Cerebellar cortex (tissue), 1 donor: ENCODE data around the gene TM4SF20.
A peak's percentile ranks its signal among the peaks of the same experiment; 100 is the strongest.
"Not testable (repeated sequence)": the region's sequence is repeated elsewhere in the genome, so short reads cannot be mapped to it uniquely, and the experiment has no call there.

Experiments used
- DNase-seq: peaks from one replicate; pipeline ENCODE4 v3.0.0-alpha.2; 2015; ENCODE audit warnings: low spot score

TM4SF20 gene

GRCh38 chr2:227366769-227367426, 12.2 kb downstream of the TM4SF20 start:
- no peak for DNase-seq

- DNase-seq = no peak
Measured at GRCh38 chr2:227365833-227366232, 13.3 kb downstream of the TM4SF20 start.

- not testable (repeated sequence) for DNase-seq
Measured at GRCh38 chr2:227364585-227365263, 14.4 kb downstream of the TM4SF20 start.

- no peak for DNase-seq
Measured at GRCh38 chr2:227363756-227364155, 15.3 kb downstream of the TM4SF20 start.

GRCh38 chr2:227360351-227360750, 18.8 kb downstream of the TM4SF20 start:
- no peak for DNase-seq

- DNase-seq = no peak
Measured at GRCh38 chr2:227351639-227352038, 27.5 kb downstream of the TM4SF20 start.

- DNase-seq = no peak
Measured at GRCh38 chr2:227349989-227350612, 29.0 kb downstream of the TM4SF20 start.

GRCh38 chr2:227348324-227348723, 30.8 kb downstream of the TM4SF20 start:
- DNase-seq = no peak

GRCh38 chr2:227347117-227347516, 32.0 kb downstream of the TM4SF20 start:
- DNase-seq = no peak

GRCh38 chr2:227344231-227344630, 34.9 kb downstream of the TM4SF20 start:
- no peak for DNase-seq

- no peak for DNase-seq
Measured at GRCh38 chr2:227341553-227341952, 37.6 kb downstream of the TM4SF20 start.

- peak; percentile 73 for DNase-seq
Measured at GRCh38 chr2:227340106-227340505, 39.0 kb downstream of the TM4SF20 start.

- DNase-seq = no peak
Measured at GRCh38 chr2:227339098-227339599, 40.0 kb downstream of the TM4SF20 start.

- DNase-seq = no peak
Measured at GRCh38 chr2:227337442-227337841, 41.7 kb downstream of the TM4SF20 start.

- DNase-seq = no peak
Measured at GRCh38 chr2:227335713-227336112, 43.4 kb downstream of the TM4SF20 start.

GRCh38 chr2:227326783-227327182, 52.3 kb downstream of the TM4SF20 start:
- DNase-seq = no peak

- DNase-seq = no peak
Measured at GRCh38 chr2:227325839-227326195, 53.3 kb downstream of the TM4SF20 start.

- DNase-seq = peak; percentile 92
Measured at GRCh38 chr2:227324995-227325838, 53.9 kb downstream of the TM4SF20 start, which contains the start of gene MFF. MFF (plus strand) TSS chr2:227325251; CDS start chr2:227330666, 5,415 bp downstream.

GRCh38 chr2:227324642-227324994, 54.5 kb downstream of the TM4SF20 start:
- DNase-seq = no peak

GRCh38 chr2:227323818-227324217, 55.3 kb downstream of the TM4SF20 start:
- DNase-seq = no peak

GRCh38 chr2:227322530-227323205, 56.4 kb downstream of the TM4SF20 start:
- DNase-seq = no peak
